Hematopoietic multipotent progenitor cell treated with erythropoietin and hydrocortisone succinate and interleukin-3 and kit ligand, for 4 days (in vitro differentiated cells): ENCODE results near the gene DMXL1.
"Not testable (repeated sequence)": the region's sequence is repeated elsewhere in the genome, so short reads cannot be mapped to it uniquely, and the experiment has no call there.

Experiments used
- DNase-seq: peaks from one replicate; pipeline ENCODE4 v3.0.0-alpha.2; 2015

Gene DMXL1

GRCh38 chr5:119123280-119123679 is 52.4 kb downstream of the DMXL1 start:
- no peak for DNase-seq

GRCh38 chr5:119129770-119130169 is 58.9 kb downstream of the DMXL1 start:
- no peak for DNase-seq

- DNase-seq = no peak
Observed at GRCh38 chr5:119131530-119132304, 60.8 kb downstream of the DMXL1 start.

GRCh38 chr5:119135743-119136142 is 64.9 kb downstream of the DMXL1 start:
- not testable (repeated sequence) for DNase-seq

- DNase-seq = no peak
Observed at GRCh38 chr5:119136666-119137318, 65.9 kb downstream of the DMXL1 start.

- DNase-seq = no peak
Observed at GRCh38 chr5:119153629-119154028, 82.7 kb downstream of the DMXL1 start.

GRCh38 chr5:119158144-119158543 is 87.3 kb downstream of the DMXL1 start:
- no peak for DNase-seq

- no peak for DNase-seq
Observed at GRCh38 chr5:119161430-119161829, 90.5 kb downstream of the DMXL1 start.

GRCh38 chr5:119166026-119166425 is 95.1 kb downstream of the DMXL1 start:
- no peak for DNase-seq

- peak; percentile 25 for DNase-seq
Observed at GRCh38 chr5:119168401-119168800, 97.5 kb downstream of the DMXL1 start.

- DNase-seq = no peak
Observed at GRCh38 chr5:119171686-119172085, 100.8 kb downstream of the DMXL1 start.

GRCh38 chr5:119174578-119175163 is 103.8 kb downstream of the DMXL1 start:
- no peak for DNase-seq

GRCh38 chr5:119176785-119177184 is 105.9 kb downstream of the DMXL1 start:
- DNase-seq = no peak

- DNase-seq = no peak
Observed at GRCh38 chr5:119177226-119177625, 106.3 kb downstream of the DMXL1 start.

GRCh38 chr5:119178435-119178834 is 107.5 kb downstream of the DMXL1 start:
- no peak for DNase-seq

- peak; percentile 54 for DNase-seq
Observed at GRCh38 chr5:119179857-119180641, 109.2 kb downstream of the DMXL1 start.

GRCh38 chr5:119185512-119185911 is 114.6 kb downstream of the DMXL1 start:
- DNase-seq = not testable (repeated sequence)

- DNase-seq = no peak
Observed at GRCh38 chr5:119187776-119188529, 117.1 kb downstream of the DMXL1 start.

- peak; percentile 63 for DNase-seq
Observed at GRCh38 chr5:119190470-119191095, 119.7 kb downstream of the DMXL1 start.

GRCh38 chr5:119191944-119192343 is 121.1 kb downstream of the DMXL1 start:
- no peak for DNase-seq

- no peak for DNase-seq
Observed at GRCh38 chr5:119200795-119201194, 129.9 kb downstream of the DMXL1 start.

GRCh38 chr5:119207105-119207504 is 136.2 kb downstream of the DMXL1 start:
- DNase-seq = no peak
